HepG2 (cell line): ENCODE data around the gene THRA. TPM values are rescaled to one million over a fixed set of nuclear protein-coding genes. Genes with fewer than 3 reads are reported as not detected.
A peak's percentile ranks its signal among the peaks of the same experiment; 100 is the strongest.

Experiments
- ATAC-seq: fragments of 200-7000 bp; cut with Tn5 transposase; 3 replicates; pipeline ENCODE4 v1.9.1; 2020; ENCODE audit warnings: mild to moderate bottlenecking, moderate library complexity
- BruUV-seq: library from RNA; stranded (reverse); fragments of 400-500 nt; replicated peaks from 2 replicates; lab custom pipeline; 2021; lab: Mats Ljungman, UMichigan
- CTCF ChIA-PET: fragments of 300-600 bp; formaldehyde crosslinking; extraction: SDS; loops from one replicate; lab custom pipeline; 2021; ENCODE audit warnings: low total read pairs, inconsistent platforms, low intra/inter-chr PET ratio; lab: Yijun Ruan, JAX
- POLR2A ChIA-PET: fragments of 350-600 bp; sonication (Branson Sonifier 250); formaldehyde crosslinking; loops from one replicate; lab custom pipeline; 2020; ENCODE audit warnings: antibody characterized with exemption, inconsistent platforms; lab: Yijun Ruan, JAX
- DNase-seq: peaks from one replicate; pipeline ENCODE4 v3.0.0-alpha.2; 2015; ENCODE audit warnings: low spot score
- FAIRE-seq: peaks from 3 replicates; lab custom pipeline; 2011; peaks lifted over from hg19 to GRCh38; lab: Jason Lieb, UNC
- H2AFZ ChIP-seq: one replicate; pipeline ENCODE4 v1.6.1; 2011; ENCODE audit warnings: low read length, inconsistent platforms
- H3K27ac ChIP-seq: fragments of 300-600 bp; 3 replicates; pipeline ENCODE4 v1.8.0; 2011; ENCODE audit warnings: mixed run types, mild to moderate bottlenecking, mixed read lengths, low read length, inconsistent platforms; ENCODE audit not compliant: insufficient read depth; ENCODE audit errors: extremely low read length
- H3K27me3 ChIP-seq, 2 experiments: fragments of 200-600 bp in 1 of 2; 2 replicates in 1 of 2; 3 replicates in 1 of 2; pipeline versions ENCODE4 v1.6.0 to v1.8.0; 2011; ENCODE audit warnings: low read length in 2 of 2, mild to moderate bottlenecking in 2 of 2, moderate library complexity in 2 of 2, inconsistent platforms in 1 of 2; ENCODE audit not compliant: insufficient read depth in 2 of 2, control insufficient read depth in 1 of 2
- H3K36me3 ChIP-seq, 2 experiments: fragments of 200-600 bp in 1 of 2; replicated peaks in 1 of 2; 2 replicates in 1 of 2; 3 replicates in 1 of 2; pipeline versions ENCODE4 v1.5.1 to v1.8.0; 2011; ENCODE audit warnings: low read length in 2 of 2, inconsistent platforms in 1 of 2; ENCODE audit not compliant: insufficient read depth in 2 of 2, control insufficient read depth in 1 of 2
- H3K4me1 ChIP-seq: 2 replicates; pipeline ENCODE4 v1.5.1; 2012; ENCODE audit warnings: low read length, inconsistent platforms; ENCODE audit not compliant: insufficient read depth
- H3K4me2 ChIP-seq: 2 replicates; pipeline ENCODE4 v1.6.0; 2011; ENCODE audit warnings: low read depth, low read length, inconsistent platforms
- H3K4me3 ChIP-seq, 3 experiments: fragments of 200-600 bp in 1 of 3; sonication (generic), shearing (Covaris generic) in 1 of 3; replicated peaks in 1 of 3; 2 replicates each; pipeline ENCODE4 v1.5.1; 2011 to 2016; ENCODE audit warnings: low read length in 3 of 3, inconsistent platforms in 2 of 3, low read depth in 2 of 3, mild to moderate bottlenecking in 2 of 3, control low read depth in 1 of 3, mixed read lengths in 1 of 3; ENCODE audit not compliant: insufficient read depth in 1 of 3
- H3K79me2 ChIP-seq: one replicate; pipeline ENCODE4 v1.6.1; 2011; ENCODE audit warnings: low read length, inconsistent platforms; ENCODE audit not compliant: insufficient read depth
- H3K9ac ChIP-seq: 2 replicates; pipeline ENCODE4 v1.6.0; 2011; ENCODE audit warnings: mild to moderate bottlenecking, low read depth, low read length, inconsistent platforms; ENCODE audit not compliant: insufficient read depth
- H3K9me3 ChIP-seq: 2 replicates; pipeline ENCODE4 v1.5.1; 2012; ENCODE audit warnings: mild to moderate bottlenecking, low read length
- H4K20me1 ChIP-seq: 2 replicates; pipeline ENCODE4 v1.6.0; 2011; ENCODE audit warnings: inconsistent platforms, mild to moderate bottlenecking, low read length, moderate library complexity; ENCODE audit not compliant: insufficient read depth
- CEBPB ChIP-seq: IDR thresholded peaks from 2 replicates; pipeline ENCODE4 v1.6.1; 2011; ENCODE audit warnings: low read depth, low read length, improper control_type of control experiment, borderline replicate concordance
- CHD2 ChIP-seq: IDR thresholded peaks from 2 replicates; pipeline ENCODE4 v1.6.1; 2011; ENCODE audit warnings: low read depth, low read length, improper control_type of control experiment
- CREB3 ChIP-seq: sonication (generic); formaldehyde crosslinking; IDR thresholded peaks from 2 replicates; pipeline ENCODE4 v1.5.0; 2020; ENCODE audit warnings: missing genetic modification reagents
- FOXJ3 ChIP-seq: sonication (generic); formaldehyde crosslinking; IDR thresholded peaks from 2 replicates; pipeline ENCODE4 v1.4.0; 2020; ENCODE audit warnings: missing genetic modification reagents, mild to moderate bottlenecking, borderline replicate concordance
- GATAD2A ChIP-seq: IDR thresholded peaks from 2 replicates; pipeline ENCODE4 v1.6.1; 2016
- GZF1 ChIP-seq: sonication (generic); formaldehyde crosslinking; IDR thresholded peaks from 2 replicates; pipeline ENCODE4 v1.5.1; 2020; ENCODE audit warnings: mild to moderate bottlenecking, missing genetic modification reagents
- HNRNPUL1 ChIP-seq: fragments of 200-400 bp; formaldehyde crosslinking; IDR thresholded peaks from 2 replicates; pipeline ENCODE4 v1.6.1; 2017; ENCODE audit warnings: low read depth, mild to moderate bottlenecking, low read length, moderate library complexity
- KDM6A ChIP-seq: IDR thresholded peaks from 2 replicates; pipeline ENCODE4 v1.6.1; 2016; ENCODE audit warnings: low read depth
- MYPOP ChIP-seq: sonication (generic); formaldehyde crosslinking; IDR thresholded peaks from 2 replicates; pipeline ENCODE4 v1.8.1; 2023; ENCODE audit warnings: mild to moderate bottlenecking, moderate library complexity, missing genetic modification reagents
- SALL2 ChIP-seq: sonication (generic); formaldehyde crosslinking; IDR thresholded peaks from 2 replicates; pipeline ENCODE4 v1.8.1; 2023; ENCODE audit warnings: mild to moderate bottlenecking, missing genetic modification reagents, inconsistent platforms
- SAP130 ChIP-seq: IDR thresholded peaks from 2 replicates; pipeline ENCODE4 v1.6.1; 2016; ENCODE audit warnings: low read depth
- SOX5 ChIP-seq: IDR thresholded peaks from 2 replicates; pipeline ENCODE4 v1.6.1; 2016; ENCODE audit warnings: borderline replicate concordance
- ZFP36 ChIP-seq: fragments of 150-350 bp; IDR thresholded peaks from 2 replicates; pipeline ENCODE4 v1.6.1; 2018; ENCODE audit warnings: borderline replicate concordance, low read length, low read depth; ENCODE audit not compliant: partially characterized antibody
- ZNF619 ChIP-seq: sonication (generic); formaldehyde crosslinking; IDR thresholded peaks from 2 replicates; pipeline ENCODE4 v1.4.0; 2020; ENCODE audit warnings: mild to moderate bottlenecking, missing genetic modification reagents
- ZNF710 ChIP-seq: sonication (generic); formaldehyde crosslinking; IDR thresholded peaks from 2 replicates; pipeline ENCODE4 v1.5.0; 2020; ENCODE audit warnings: mild to moderate bottlenecking, missing genetic modification reagents, borderline replicate concordance
- ZNF720 ChIP-seq: sonication (generic); formaldehyde crosslinking; IDR thresholded peaks from 2 replicates; pipeline ENCODE4 v1.4.0; 2020; ENCODE audit warnings: missing genetic modification reagents
- WGBS: methylation state at CpG from one replicate; pipeline ENCODE4 v1.1.6; 2017; ENCODE audit warnings: low lambda C conversion rate; 5-methylcytosine and 5-hydroxymethylcytosine counted together
- in situ Hi-C: cut with HindIII; loops from 2 replicates; pipeline ENCODE4 v1.10.0; 2017; ENCODE audit warnings: low pct_unique_long_range_greater_than_20kb; ENCODE audit not compliant: extremely low pct_ligation_motif_present
- intact Hi-C: fragments of 100-400 bp; cut with micrococcal nuclease; formaldehyde crosslinking; loops from one replicate; pipeline ENCODE4 v1.10.0; 2022; ENCODE audit not compliant: unreplicated experiment
- polyA plus RNA-seq, 8 experiments: library from polyadenylated mRNA; depleted of rRNA in 3 of 8; stranded (reverse) in 7 of 8; unstranded in 1 of 8; fragments of >200 nt; fragmentation: Illumina TruSeq in 4 of 8; extraction: Trizol in 4 of 8; gene quantifications; 2 replicates each; pipeline versions ENCODE4 v1.2.1 to v1.2.3, GENCODE V29; 2011 to 2016; ENCODE audit warnings: low read depth in 4 of 8, missing spikeins in 1 of 8, mixed read lengths in 1 of 8; ENCODE audit not compliant: insufficient read depth in 1 of 8
- total RNA-seq, 5 experiments: library from RNA; depleted of rRNA; stranded (reverse); fragments of >200 nt; fragmentation: Illumina TruSeq; extraction: Trizol; gene quantifications; 2 replicates each; pipeline ENCODE4 v1.2.3, GENCODE V29; 2016; ENCODE audit warnings: low read depth in 1 of 5
- TF ChIP-seq, protein P1 (sequence below): sonication (generic); formaldehyde crosslinking; IDR thresholded peaks from 2 replicates; pipeline ENCODE4 v1.4.0; 2020; ENCODE audit warnings: missing genetic modification reagents

THRA gene
- total and polyA plus RNA-seq, 2 of the 13 experiments (the other 11 are each of a cell fraction or from before 2014, with no cell fraction given), result 8.0 to 9.9 TPM

DNA sequence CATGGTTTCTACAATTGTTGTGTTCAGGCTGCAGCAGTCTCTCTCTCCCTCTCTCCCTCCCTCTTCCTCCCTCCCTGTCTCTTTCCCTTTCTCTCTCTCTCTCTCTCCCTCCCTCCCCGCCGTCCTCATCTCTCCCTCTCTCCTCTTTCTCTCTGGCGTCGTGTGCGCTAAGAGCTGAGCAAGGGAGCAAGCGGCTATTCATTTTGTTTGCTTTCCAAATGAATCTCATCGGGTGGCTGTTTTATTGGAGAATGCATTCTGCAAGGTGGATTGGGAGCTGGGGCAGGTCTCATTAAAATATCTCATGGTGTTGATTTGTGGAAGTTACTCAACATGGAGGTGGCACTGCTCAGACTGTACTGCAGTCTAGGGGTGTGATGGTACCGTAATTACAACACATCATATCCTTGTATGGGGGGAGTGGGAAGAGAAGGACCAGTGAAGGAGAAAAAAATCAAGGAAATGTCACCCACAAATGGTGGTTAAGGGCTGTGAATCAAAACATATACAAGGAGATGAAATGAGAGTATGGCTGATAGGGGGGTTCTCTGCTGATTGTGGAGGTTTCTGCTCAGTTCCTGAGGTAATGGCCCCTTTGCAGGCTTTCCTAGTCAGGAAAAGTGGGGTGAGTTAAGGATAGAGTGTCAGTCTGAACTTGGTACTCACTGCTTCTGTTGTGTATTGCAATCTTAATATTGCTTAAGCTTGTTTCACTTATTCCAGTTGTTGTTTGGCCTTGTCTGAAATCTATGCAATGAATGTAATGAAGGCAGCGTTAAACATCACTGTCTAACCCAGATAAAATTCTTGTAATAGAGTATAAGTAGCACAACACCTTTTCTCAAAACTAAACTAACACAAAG, 61.7 kb downstream of the THRA start:
- DNase-seq (no peak), ATAC-seq (no peak), FAIRE-seq (peak; percentile 57)
- peaks cover 26% of the 10 kb centered on the region for H4K20me1 ChIP-seq
- no peak overlapping the region for H2AFZ ChIP-seq
- ChIA-PET POLR2A (interaction anchor here (0.8 to 11.1 kb wide), 7 partner anchors 8 to 44 kb away, joined by 3 to 150 read pairs (median 10); partner anchors contain the start of genes CASC3 and NR1D1), CTCF (no interaction called here)
- peak overlapping the region; percentile 97 for H3K9ac ChIP-seq
- WGBS, result 9% methylated on average over 9 of the region's 9 CpGs
- H3K27ac ChIP-seq, result peak overlapping the region; percentile 74
- H3K36me3 ChIP-seq, result peaks cover 15 to 30% of the 10 kb centered on the region in 2 experiments
- peak overlapping the region; percentile 91 for H3K4me2 ChIP-seq
- H3K9me3 ChIP-seq, result no peaks in the 10 kb centered on the region
- H3K4me3 ChIP-seq, result peak overlapping the region; percentile 91 to 98 (median 97)
- peaks cover 56% of the 10 kb centered on the region for H3K79me2 ChIP-seq
- intact Hi-C loops (no loop called here), in situ Hi-C loops (no loop called here)
- no peaks in the 10 kb centered on the region; a peak in 1 of 5 replicates for H3K27me3 ChIP-seq
- peaks cover 36% of the 10 kb centered on the region for H3K4me1 ChIP-seq
- no TSS peak for BruUV-seq
- TF ChIP-seq HNRNPUL1 (no peak), FOXJ3 (peak; percentile 27; the same call in 1 of the 2 replicates), MYPOP (CRISPR knock-in tag) (0 out of 2 replicates have a peak, but pooled peaks have one; percentile 9), KDM6A (CRISPR knock-in tag) (no peak), SOX5 (0 out of 2 replicates have a peak, but pooled peaks have one; percentile 31), ZFP36 (no peak), CEBPB (peak; percentile 74; the same call in 1 of the 2 replicates), ZNF720 (no peak), ZNF710 (peak; percentile 72; the same call in 1 of the 2 replicates), GZF1 (CRISPR knock-in tag) (peak; percentile 96), GATAD2A (CRISPR knock-in tag) (0 out of 2 replicates have a peak, but pooled peaks have one; percentile 7), SALL2 (CRISPR knock-in tag) (peak; percentile 22; the same call in 1 of the 2 replicates), CHD2 (no peak), SAP130 (CRISPR knock-in tag) (peak; percentile 8; the same call in 1 of the 2 replicates), CREB3 (CRISPR knock-in tag) (no peak), ZNF619 (CRISPR knock-in tag) (0 out of 2 replicates have a peak, but pooled peaks have one; percentile 42)
- TF ChIP-seq, protein P1, sequence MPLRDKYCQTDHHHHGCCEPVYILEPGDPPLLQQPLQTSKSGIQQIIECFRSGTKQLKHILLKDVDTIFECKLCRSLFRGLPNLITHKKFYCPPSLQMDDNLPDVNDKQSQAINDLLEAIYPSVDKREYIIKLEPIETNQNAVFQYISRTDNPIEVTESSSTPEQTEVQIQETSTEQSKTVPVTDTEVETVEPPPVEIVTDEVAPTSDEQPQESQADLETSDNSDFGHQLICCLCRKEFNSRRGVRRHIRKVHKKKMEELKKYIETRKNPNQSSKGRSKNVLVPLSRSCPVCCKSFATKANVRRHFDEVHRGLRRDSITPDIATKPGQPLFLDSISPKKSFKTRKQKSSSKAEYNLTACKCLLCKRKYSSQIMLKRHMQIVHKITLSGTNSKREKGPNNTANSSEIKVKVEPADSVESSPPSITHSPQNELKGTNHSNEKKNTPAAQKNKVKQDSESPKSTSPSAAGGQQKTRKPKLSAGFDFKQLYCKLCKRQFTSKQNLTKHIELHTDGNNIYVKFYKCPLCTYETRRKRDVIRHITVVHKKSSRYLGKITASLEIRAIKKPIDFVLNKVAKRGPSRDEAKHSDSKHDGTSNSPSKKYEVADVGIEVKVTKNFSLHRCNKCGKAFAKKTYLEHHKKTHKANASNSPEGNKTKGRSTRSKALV (CRISPR knock-in tag), result 0 out of 2 replicates have a peak, but pooled peaks have one; percentile 56
